ENCODE results near the gene SLC6A4.

Gene SLC6A4

GRCh38 chr17:30239089-30239462 lies 3.6 kb upstream of the SLC6A4 start:
- DNase-seq (ENCODE audit: extremely low read depth, insufficient read length): no peak
- H3K27me3 ChIP-seq (replicated peaks; ENCODE audit: control insufficient read depth, insufficient read depth, low read length): no peaks in the 10 kb centered on the region
- H3K36me3 ChIP-seq (ENCODE audit: control insufficient read depth, insufficient read depth, low read length): no peaks in the 10 kb centered on the region
- no peak for TF ChIP-seq CTCF (IDR thresholded peaks at IDR 0.05; ENCODE audit: insufficient read depth, low read length, poor library complexity, severe bottlenecking)
- H3K4me3 ChIP-seq (replicated peaks; ENCODE audit: low read depth, low read length): no peak overlapping the region

GRCh38 chr17:30238387-30239088 lies 3.0 kb upstream of the SLC6A4 start:
- Histone ChIP-seq H3K4me3 (replicated peaks; ENCODE audit: low read depth, low read length) (no peak overlapping the region), H3K27me3 (replicated peaks; ENCODE audit: control insufficient read depth, insufficient read depth, low read length) (no peaks in the 10 kb centered on the region), H3K36me3 (ENCODE audit: control insufficient read depth, insufficient read depth, low read length) (no peaks in the 10 kb centered on the region)
- TF ChIP-seq CTCF (IDR thresholded peaks at IDR 0.05; ENCODE audit: insufficient read depth, low read length, poor library complexity, severe bottlenecking): no peak
- no peak for DNase-seq (ENCODE audit: extremely low read depth, insufficient read length)

GRCh38 chr17:30238003-30238344 lies 2.5 kb upstream of the SLC6A4 start:
- TF ChIP-seq CTCF (IDR thresholded peaks at IDR 0.05; ENCODE audit: insufficient read depth, low read length, poor library complexity, severe bottlenecking): no peak
- no peaks in the 10 kb centered on the region for H3K27me3 ChIP-seq (replicated peaks; ENCODE audit: control insufficient read depth, insufficient read depth, low read length)
- no peak overlapping the region for H3K4me3 ChIP-seq (replicated peaks; ENCODE audit: low read depth, low read length)
- no peak for DNase-seq (ENCODE audit: extremely low read depth, insufficient read length)
- no peaks in the 10 kb centered on the region for H3K36me3 ChIP-seq (ENCODE audit: control insufficient read depth, insufficient read depth, low read length)

- no peaks in the 10 kb centered on the region for H3K36me3 ChIP-seq (ENCODE audit: control insufficient read depth, insufficient read depth, low read length)
- no peak for DNase-seq (ENCODE audit: extremely low read depth, insufficient read length)
- no peaks in the 10 kb centered on the region for H3K27me3 ChIP-seq (replicated peaks; ENCODE audit: control insufficient read depth, insufficient read depth, low read length)
- TF ChIP-seq CTCF (IDR thresholded peaks at IDR 0.05; ENCODE audit: insufficient read depth, low read length, poor library complexity, severe bottlenecking): no peak
- H3K4me3 ChIP-seq (replicated peaks; ENCODE audit: low read depth, low read length): no peak overlapping the region
These were observed 2.0 kb upstream of the SLC6A4 start for GRCh38 chr17:30237296-30238002.

GRCh38 chr17:30236766-30237165 lies 1.3 kb upstream of the SLC6A4 start:
- Histone ChIP-seq H3K4me3 (replicated peaks; ENCODE audit: low read depth, low read length) (peak overlapping the region; percentile 33), H3K27me3 (replicated peaks; ENCODE audit: control insufficient read depth, insufficient read depth, low read length) (no peaks in the 10 kb centered on the region), H3K36me3 (ENCODE audit: control insufficient read depth, insufficient read depth, low read length) (no peaks in the 10 kb centered on the region)
- peak; percentile 68 for TF ChIP-seq CTCF (IDR thresholded peaks at IDR 0.05; ENCODE audit: insufficient read depth, low read length, poor library complexity, severe bottlenecking)
- no peak for DNase-seq (ENCODE audit: extremely low read depth, insufficient read length)

All from GM06990 (cell line).